NCI-H82 treated with DMSO at 0.1 percent for 48 hours (cell line): ENCODE data around the gene TAGLN.
"Not testable (repeated sequence)": the region's sequence is repeated elsewhere in the genome, so short reads cannot be mapped to it uniquely, and the experiment has no call there.

ENCODE experiments used
- DNase-seq: peaks from one replicate; lab custom pipeline; 2025; ENCODE audit not compliant: unreplicated experiment; lab: John Stamatoyannopoulos, UW

The TAGLN gene

GRCh38 chr11:117180661-117181585 is 18.2 kb upstream of the TAGLN start:
- peak; percentile 12 for DNase-seq

- DNase-seq = no peak
These were observed 17.3 kb upstream of the TAGLN start for GRCh38 chr11:117181586-117182550.

- no peak for DNase-seq
These were observed 16.6 kb upstream of the TAGLN start for GRCh38 chr11:117182551-117182935.

- not testable (repeated sequence) for DNase-seq
These were observed 16.0 kb upstream of the TAGLN start for GRCh38 chr11:117183178-117183577.

- no peak for DNase-seq
These were observed 15.3 kb upstream of the TAGLN start for GRCh38 chr11:117183724-117184349.

- DNase-seq = no peak
These were observed 13.3 kb upstream of the TAGLN start for GRCh38 chr11:117185736-117186430.

- DNase-seq = no peak
These were observed 12.8 kb upstream of the TAGLN start for GRCh38 chr11:117186431-117186761.

- DNase-seq = no peak
These were observed 12.2 kb upstream of the TAGLN start for GRCh38 chr11:117187007-117187406.

GRCh38 chr11:117187428-117187798 is 11.8 kb upstream of the TAGLN start:
- no peak for DNase-seq

GRCh38 chr11:117187799-117188481 is 11.2 kb upstream of the TAGLN start:
- no peak for DNase-seq

- DNase-seq = no peak
These were observed 10.5 kb upstream of the TAGLN start for GRCh38 chr11:117188620-117189081.

- DNase-seq = no peak
These were observed 9.8 kb upstream of the TAGLN start for GRCh38 chr11:117189191-117189940.

GRCh38 chr11:117189941-117190544 is 9.1 kb upstream of the TAGLN start:
- no peak for DNase-seq

- DNase-seq = no peak
These were observed 7.3 kb upstream of the TAGLN start for GRCh38 chr11:117191680-117192400.

- DNase-seq = no peak
These were observed 6.7 kb upstream of the TAGLN start for GRCh38 chr11:117192401-117192875.

- no peak for DNase-seq
These were observed 5.8 kb upstream of the TAGLN start for GRCh38 chr11:117193130-117194020.

GRCh38 chr11:117194267-117194666 is 4.9 kb upstream of the TAGLN start:
- no peak for DNase-seq
